Stimulated activated CD8-positive, alpha-beta memory T cell treated with anti-CD3 and anti-CD28 coated beads, Interleukin-12 subunit alpha, Interleukin-12 subunit beta, amount 100 ng/mL, for 1 hour (primary cell): ENCODE results near the gene HDLBP.
"Not testable (repeated sequence)": the region's sequence is repeated elsewhere in the genome, so short reads cannot be mapped to it uniquely, and the experiment has no call there.

ENCODE experiments used
- DNase-seq: peaks from one replicate; pipeline ENCODE4 v3.0.0-alpha.2; 2020; ENCODE audit warnings: low read depth

The HDLBP gene

GRCh38 chr2:241214209-241214608 is 101.3 kb downstream of the HDLBP start:
- DNase-seq, result no peak

- DNase-seq, result no peak
Measured at GRCh38 chr2:241213567-241213966, 101.9 kb downstream of the HDLBP start.

GRCh38 chr2:241213041-241213440 is 102.4 kb downstream of the HDLBP start:
- no peak for DNase-seq

- no peak for DNase-seq
Measured at GRCh38 chr2:241211276-241211675, 104.2 kb downstream of the HDLBP start.

DNA sequence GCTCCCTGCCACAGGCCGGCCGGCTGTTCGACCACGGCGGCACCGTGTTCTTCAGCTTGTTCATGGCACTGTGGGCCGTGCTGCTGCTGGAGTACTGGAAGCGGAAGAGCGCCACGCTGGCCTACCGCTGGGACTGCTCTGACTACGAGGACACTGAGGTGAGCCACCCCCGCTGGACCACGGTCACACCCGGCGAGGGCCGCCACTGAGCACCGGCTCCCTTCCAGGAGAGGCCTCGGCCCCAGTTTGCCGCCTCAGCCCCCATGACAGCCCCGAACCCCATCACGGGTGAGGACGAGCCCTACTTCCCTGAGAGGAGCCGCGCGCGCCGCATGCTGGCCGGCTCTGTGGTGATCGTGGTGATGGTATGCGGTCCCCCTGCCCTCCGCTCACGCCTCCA is 106.2 kb downstream of the HDLBP start:
- DNase-seq, result no peak

DNA sequence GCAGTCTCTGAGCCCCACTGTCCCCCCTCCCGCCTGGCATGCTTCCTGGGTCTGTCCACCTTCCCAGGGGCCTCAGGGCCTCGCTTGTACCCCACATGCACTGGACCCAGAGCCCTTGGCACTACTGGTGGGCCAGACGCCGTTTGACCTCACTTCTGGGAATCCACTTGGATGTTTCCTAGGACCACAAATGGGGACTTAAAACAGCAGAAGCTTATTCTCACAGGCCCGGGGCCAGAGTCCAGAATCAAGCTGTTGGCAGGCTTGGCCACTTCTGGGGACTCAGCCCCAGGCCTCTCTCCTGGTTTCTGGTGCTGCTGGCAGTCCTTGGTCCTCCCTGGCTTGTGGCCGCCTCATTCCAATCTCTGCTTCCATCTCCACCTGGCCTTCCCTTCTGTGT is 107.4 kb downstream of the HDLBP start:
- no peak for DNase-seq

- no peak for DNase-seq
Measured at GRCh38 chr2:241207641-241208040, 107.8 kb downstream of the HDLBP start.

GRCh38 chr2:241207151-241207550 is 108.3 kb downstream of the HDLBP start:
- no peak for DNase-seq

GRCh38 chr2:241205086-241205485 is 110.4 kb downstream of the HDLBP start:
- DNase-seq, result no peak

DNA sequence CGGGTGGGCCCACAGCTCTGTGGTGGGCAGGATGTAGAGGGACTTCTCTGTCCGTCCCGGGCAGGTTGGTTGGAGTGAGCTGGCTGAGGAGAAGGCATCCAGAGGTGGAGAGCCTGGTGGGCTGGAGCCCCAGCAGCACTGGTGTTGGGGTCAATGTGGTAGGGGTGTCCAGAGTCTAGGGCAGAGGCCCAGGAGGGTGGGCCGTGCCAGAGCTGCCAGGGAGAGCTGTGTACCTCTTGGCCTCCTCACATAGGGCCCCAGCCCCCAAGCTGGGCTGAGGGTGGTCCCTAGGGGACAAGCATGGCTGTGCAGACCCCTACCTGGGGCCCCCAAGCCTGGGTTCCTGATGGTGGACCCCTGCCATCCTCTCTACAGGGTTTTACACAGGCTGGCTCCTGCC is 111.0 kb downstream of the HDLBP start:
- no peak for DNase-seq

DNA sequence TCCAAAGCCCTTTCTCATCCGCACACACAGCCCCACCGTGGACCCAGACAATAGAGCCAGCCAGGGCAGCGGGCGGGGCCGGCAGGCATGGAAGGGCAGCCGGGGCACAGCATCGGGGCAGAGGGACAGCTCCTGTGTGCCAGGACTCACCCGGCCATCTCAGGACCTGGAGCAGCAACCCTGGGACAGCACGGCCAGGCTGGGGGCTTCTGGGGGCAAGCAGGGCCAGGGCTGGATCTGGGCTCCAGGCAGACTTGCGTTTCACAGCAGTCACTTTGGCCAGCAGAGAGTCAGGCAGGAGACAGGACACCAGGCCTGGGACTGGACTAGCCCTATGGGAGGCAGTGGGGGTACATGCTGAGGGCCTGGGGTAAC is 111.5 kb downstream of the HDLBP start:
- no peak for DNase-seq

- no peak for DNase-seq
Measured at GRCh38 chr2:241203218-241204009, 112.1 kb downstream of the HDLBP start.

GRCh38 chr2:241202681-241203080 is 112.8 kb downstream of the HDLBP start:
- DNase-seq, result no peak

DNA sequence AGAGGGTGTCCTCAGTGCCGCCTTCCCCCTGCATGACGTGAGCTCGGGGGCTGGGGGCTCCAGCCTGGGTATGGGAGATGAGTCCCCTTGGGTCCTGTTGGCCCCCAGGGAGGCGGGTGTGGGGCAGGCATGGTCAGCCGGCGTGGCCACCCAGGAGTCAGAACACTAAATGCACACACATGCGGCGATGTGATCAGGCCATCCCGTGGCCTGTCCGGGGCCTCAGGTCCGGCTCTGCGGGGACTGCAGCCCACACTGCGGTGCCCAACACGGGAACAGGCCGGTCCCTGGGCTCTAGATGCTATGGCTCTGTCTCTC is 113.2 kb downstream of the HDLBP start:
- no peak for DNase-seq

DNA sequence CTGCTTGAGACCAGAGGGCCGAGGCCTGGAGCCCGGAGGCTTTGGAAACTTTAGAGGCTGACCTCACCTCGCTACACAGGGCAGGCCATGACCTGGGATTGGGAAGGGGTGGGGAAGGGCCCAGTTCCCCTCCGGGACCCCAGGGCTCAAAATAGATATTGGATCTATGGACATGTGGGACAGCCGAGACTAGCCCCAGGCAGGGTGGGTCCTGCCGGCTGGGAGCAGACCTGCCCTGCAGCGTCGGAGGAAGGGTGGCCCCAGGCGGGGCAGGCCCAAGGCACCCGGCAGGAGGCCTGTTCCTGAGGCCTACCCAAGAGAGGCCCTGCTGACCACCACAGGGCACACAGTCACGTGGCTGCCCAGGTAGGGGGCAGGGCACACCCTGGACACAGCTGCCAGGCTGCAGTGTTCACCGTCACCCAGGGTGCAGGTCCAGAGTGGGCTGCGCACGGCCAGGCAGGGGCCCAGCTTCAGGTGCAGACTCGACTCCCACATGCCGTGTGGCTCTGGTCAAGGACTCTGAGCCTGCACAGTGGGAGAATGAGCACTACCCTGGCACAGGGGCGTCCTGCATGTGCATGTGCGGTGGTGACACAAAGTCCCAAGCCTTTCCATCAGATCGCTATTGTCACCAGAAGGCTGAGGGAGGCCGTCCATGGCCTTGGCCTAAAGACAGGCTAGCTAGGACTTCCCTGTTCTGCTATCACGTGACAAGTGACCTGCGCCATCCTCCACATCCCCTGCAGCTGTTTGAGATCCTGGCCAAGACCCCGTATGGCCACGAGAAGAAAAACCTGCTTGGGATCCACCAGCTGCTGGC is 113.8 kb downstream of the HDLBP start:
- DNase-seq, result no peak

GRCh38 chr2:241200822-241201395 is 114.6 kb downstream of the HDLBP start:
- no peak for DNase-seq

DNA sequence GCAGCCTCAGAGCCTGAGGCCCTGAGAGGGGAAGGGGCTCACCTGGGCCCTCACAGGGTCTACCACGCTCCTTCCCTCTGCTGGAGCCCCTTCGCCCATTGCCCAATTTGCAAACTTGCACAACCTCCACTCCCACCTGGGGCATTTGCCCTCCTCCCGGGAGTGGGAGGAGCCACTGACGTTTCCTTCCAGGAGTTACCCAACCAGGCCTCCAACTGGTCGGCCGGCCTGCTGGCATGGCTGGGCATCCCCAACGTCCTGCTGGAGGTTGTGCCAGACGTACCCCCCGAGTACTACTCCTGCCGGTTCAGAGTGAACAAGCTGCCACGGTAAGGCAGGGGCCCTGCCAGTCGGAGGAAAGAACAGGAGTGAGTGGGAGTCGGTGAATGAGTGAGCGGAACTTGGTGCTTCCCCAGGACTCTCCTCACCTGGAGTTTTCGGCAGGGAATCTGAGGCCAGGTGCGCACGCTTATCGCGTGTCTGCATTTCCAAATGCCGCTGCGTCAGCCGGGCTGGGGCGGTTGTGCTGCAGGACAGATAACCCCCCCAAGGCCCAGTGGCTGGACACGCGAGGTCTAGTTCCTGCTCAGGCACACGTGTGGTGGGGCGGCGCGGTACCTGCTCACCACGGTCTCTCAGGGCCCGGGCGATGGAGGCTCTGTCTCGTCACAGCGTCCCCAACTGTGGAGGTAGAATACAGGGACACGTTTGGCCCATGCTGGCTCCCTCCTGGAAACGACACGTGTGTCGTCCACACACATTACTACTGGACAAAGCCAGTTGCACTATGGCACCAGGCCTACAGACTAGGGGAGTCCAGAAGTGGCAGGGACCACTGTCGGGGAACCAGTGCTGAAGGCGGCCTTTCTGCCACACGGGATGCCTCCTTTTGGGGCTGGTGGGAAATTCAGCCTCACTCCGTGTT is 115.3 kb downstream of the HDLBP start:
- DNase-seq, result no peak

DNA sequence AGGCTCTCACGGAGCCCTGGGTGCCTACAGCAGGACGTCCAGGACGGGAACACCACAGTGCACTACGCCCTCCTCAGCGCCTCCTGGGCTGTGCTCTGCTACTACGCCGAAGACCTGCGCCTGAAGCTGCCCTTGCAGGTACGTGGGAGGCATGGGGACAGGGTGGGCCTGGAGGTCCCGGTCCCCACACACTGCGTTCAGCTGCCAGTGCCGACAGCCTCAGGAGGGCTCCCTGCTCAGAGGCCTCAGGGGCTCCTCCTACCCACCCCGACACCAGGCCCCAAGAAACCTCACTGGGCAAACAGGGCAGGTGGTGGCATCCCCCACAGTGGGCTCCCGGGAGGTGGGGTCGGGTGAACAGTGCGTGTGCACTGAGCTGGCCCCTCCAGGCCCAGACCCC is 116.2 kb downstream of the HDLBP start:
- DNase-seq, result no peak

DNA sequence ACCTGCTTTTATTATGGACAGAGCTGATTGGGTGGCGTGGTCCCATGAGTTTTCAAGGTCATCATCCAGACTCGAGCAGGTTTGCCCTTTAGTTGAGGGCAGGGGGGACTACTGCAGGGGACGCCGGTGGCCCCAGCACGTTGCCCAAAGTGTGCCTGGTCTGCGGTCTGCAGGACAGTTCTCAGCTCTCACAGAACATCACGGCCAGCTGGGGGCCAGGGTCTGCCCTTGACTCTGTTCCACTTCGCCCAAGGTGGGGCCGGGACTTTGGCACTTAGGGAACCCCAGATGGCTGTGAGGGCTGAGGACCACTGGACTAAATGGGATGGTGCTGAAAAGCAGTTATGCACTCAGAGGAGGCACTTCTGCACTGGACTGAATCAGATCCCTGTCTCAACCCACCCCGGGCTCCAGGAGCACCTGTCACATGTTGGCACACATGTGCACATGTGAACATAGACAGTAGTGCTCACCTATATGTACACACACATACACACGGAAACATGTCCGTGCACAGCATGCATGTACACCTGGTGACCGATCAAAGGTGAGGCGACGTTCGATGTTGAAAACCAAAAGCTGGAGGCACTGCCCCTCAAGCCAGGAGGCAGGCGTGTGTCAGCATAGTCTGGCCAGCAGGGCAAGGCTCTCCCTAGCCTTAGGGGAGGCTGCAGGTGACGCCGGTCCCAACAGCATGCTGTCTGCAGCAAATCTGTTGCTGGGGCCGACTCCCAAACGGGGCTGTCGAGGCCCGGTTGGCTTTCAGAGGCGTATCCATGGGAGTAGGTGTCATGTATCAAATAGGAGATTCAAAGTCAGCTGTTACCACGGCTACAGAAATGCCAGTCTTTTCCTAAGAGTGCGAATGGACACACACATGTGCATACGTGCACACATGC is 116.8 kb downstream of the HDLBP start:
- no peak for DNase-seq

DNA sequence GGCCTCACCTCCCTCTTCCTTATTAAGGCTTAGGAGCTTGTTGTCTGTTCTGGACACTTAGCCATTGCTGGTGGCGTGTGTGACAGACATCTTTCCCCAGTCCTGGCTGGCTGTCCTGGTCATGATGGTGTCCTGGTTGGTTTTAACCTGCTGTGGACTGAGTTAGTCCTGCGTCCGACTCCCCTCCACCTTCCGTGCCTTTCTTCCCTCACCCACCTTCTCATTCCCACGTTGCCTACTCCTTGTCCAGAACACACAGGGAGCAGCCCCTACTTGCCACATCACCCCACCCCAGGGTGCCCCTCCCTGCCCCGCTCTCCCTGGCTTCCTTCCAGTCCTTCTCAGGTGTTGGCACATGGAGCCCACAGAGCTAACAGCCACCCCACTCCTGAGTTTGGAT is 117.5 kb downstream of the HDLBP start:
- no peak for DNase-seq

DNA sequence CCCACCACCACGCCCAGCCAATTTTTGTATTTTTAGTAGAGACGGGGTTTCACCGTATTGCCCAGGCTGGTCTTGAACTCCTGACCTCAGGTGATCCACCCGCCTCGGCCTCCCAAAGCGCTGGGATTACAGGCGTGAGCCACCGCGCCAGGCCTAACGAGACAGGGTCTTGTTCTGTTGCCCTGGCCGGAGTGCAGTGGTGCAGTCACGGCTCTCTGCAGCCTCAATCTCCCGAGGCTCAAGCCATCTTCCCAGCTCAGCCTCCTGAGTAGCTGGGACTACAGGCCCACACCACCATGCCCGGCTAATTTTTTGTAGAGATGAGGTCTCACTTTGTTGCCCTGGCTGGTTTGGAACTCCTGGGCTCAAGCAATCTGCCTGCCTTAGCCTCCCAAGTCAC is 118.2 kb downstream of the HDLBP start:
- not testable (repeated sequence) for DNase-seq
